ENCODE data around the gene CADM3.

DNA sequence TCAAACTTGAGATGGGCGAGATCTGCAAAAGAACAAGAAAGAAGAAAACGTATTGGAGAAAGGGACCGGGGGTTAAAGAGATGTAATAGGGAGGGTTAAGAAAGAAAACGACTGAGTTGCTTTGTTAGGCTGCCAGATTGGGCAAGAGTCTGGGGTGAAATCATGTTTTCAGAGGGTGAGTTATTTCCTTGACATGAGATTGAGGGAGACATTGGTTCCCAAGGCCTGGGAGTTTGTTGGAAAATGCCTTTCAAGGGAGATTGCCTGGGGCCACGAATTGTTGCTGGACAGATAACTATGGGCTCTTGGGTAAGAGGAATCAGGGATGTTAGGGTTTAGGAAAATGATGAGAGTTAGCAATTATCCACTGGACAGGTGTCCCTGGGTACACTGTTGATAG, 776 bp upstream of the CADM3 start:
- no peak for TF ChIP-seq OSR1 (CRISPR knock-in tag; IDR thresholded peaks at IDR 0.05)
- no peak for TF ChIP-seq ZFP30 (CRISPR knock-in tag; IDR thresholded peaks at IDR 0.05)
- no peak for TF ChIP-seq ESRRG (CRISPR knock-in tag; IDR thresholded peaks at IDR 0.05)
- TF ChIP-seq ARNTL (CRISPR knock-in tag; IDR thresholded peaks at IDR 0.05; ENCODE audit: borderline replicate concordance, low read depth), result no peak
- no peak for TF ChIP-seq ZNF565 (CRISPR knock-in tag; conservative IDR thresholded peaks at IDR 0.05; ENCODE audit: low read depth)
- no peak for TF ChIP-seq SNAI2 (CRISPR knock-in tag; IDR thresholded peaks at IDR 0.05)
- no peak for TF ChIP-seq CSDC2 (CRISPR knock-in tag; IDR thresholded peaks at IDR 0.05)
- TF ChIP-seq, protein P1, sequence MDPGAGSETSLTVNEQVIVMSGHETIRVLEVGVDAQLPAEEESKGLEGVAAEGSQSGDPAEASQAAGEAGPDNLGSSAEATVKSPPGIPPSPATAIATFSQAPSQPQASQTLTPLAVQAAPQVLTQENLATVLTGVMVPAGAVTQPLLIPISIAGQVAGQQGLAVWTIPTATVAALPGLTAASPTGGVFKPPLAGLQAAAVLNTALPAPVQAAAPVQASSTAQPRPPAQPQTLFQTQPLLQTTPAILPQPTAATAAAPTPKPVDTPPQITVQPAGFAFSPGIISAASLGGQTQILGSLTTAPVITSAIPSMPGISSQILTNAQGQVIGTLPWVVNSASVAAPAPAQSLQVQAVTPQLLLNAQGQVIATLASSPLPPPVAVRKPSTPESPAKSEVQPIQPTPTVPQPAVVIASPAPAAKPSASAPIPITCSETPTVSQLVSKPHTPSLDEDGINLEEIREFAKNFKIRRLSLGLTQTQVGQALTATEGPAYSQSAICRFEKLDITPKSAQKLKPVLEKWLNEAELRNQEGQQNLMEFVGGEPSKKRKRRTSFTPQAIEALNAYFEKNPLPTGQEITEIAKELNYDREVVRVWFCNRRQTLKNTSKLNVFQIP (CRISPR knock-in tag; IDR thresholded peaks at IDR 0.05; ENCODE audit: borderline replicate concordance, low read depth), result no peak
- no peak for TF ChIP-seq ZNF70 (CRISPR knock-in tag; IDR thresholded peaks at IDR 0.05)
- TF ChIP-seq, protein P2, sequence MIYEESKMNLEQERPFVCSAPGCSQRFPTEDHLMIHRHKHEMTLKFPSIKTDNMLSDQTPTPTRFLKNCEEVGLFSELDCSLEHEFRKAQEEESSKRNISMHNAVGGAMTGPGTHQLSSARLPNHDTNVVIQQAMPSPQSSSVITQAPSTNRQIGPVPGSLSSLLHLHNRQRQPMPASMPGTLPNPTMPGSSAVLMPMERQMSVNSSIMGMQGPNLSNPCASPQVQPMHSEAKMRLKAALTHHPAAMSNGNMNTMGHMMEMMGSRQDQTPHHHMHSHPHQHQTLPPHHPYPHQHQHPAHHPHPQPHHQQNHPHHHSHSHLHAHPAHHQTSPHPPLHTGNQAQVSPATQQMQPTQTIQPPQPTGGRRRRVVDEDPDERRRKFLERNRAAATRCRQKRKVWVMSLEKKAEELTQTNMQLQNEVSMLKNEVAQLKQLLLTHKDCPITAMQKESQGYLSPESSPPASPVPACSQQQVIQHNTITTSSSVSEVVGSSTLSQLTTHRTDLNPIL (CRISPR knock-in tag; IDR thresholded peaks at IDR 0.05; ENCODE audit: low read depth), result no peak
- no peak for TF ChIP-seq ZNF8 (CRISPR knock-in tag; IDR thresholded peaks at IDR 0.05)
- no peak for TF ChIP-seq BACH2 (CRISPR knock-in tag; IDR thresholded peaks at IDR 0.05; ENCODE audit: borderline replicate concordance)
- TF ChIP-seq PPARA (CRISPR knock-in tag; IDR thresholded peaks at IDR 0.05; ENCODE audit: borderline replicate concordance), result no peak
- TF ChIP-seq, protein P3, sequence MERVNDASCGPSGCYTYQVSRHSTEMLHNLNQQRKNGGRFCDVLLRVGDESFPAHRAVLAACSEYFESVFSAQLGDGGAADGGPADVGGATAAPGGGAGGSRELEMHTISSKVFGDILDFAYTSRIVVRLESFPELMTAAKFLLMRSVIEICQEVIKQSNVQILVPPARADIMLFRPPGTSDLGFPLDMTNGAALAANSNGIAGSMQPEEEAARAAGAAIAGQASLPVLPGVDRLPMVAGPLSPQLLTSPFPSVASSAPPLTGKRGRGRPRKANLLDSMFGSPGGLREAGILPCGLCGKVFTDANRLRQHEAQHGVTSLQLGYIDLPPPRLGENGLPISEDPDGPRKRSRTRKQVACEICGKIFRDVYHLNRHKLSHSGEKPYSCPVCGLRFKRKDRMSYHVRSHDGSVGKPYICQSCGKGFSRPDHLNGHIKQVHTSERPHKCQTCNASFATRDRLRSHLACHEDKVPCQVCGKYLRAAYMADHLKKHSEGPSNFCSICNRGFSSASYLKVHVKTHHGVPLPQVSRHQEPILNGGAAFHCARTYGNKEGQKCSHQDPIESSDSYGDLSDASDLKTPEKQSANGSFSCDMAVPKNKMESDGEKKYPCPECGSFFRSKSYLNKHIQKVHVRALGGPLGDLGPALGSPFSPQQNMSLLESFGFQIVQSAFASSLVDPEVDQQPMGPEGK (CRISPR knock-in tag; IDR thresholded peaks at IDR 0.05; ENCODE audit: borderline replicate concordance), result no peak

Data from SK-N-SH treated with all-trans-retinoic acid at 6 μM for 48 hours (cell line).